Endothelial cell of hepatic sinusoid (primary cell): ENCODE measurements around the gene LRRC36.

Experiments
- in situ Hi-C: cut with HindIII; loops from 2 replicates; pipeline ENCODE4 v1.10.0; 2017; ENCODE audit warnings: low sequenced_read_pairs

Gene LRRC36

DNA sequence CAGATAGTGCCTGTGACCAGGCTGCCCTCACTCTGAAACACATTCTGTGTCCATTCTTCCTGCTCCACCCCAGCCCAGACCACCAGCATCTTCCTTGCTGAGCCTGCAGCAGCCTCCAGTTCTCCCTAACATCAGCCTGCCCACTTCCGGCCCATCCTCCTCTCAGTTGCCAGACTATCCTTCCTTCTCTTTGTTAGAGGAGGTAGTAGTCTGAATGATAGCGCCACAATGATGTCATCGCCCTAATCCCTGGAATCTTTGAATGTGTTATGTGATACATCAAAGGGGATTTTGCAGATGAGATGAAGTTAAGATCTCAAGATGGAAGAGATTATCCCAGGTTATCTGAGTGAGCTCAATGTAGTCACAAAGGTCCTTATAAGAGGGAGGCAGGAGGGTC, 92.9 kb downstream of the LRRC36 start:
- in situ Hi-C loops = no loop called here

GRCh38 chr16:67419931-67420330, 93.3 kb downstream of the LRRC36 start:
- in situ Hi-C loops = no loop called here

- in situ Hi-C loops = no loop called here
These were observed 94.4 kb downstream of the LRRC36 start for GRCh38 chr16:67421030-67421429.

GRCh38 chr16:67423015-67423414, 96.4 kb downstream of the LRRC36 start:
- in situ Hi-C loops = no loop called here

GRCh38 chr16:67423611-67424260, 97.1 kb downstream of the LRRC36 start:
- in situ Hi-C loops = no loop called here

DNA sequence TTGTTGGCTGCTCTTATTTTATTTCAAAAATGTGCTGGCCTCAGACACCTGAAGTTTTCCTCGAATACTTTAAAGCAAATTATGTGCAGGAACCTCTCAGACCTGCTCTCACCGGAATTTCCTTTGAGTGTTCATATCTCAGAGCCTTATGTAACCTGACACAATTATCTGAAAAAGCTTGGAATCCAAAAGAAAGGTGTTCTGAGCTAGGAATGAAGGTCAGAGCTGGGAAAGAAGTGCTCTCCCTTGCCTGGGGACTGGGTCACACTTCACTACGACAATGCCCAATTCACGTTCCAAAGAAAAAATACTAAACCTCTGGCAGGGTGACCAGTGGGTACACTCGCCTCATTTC, 97.6 kb downstream of the LRRC36 start:
- in situ Hi-C loops = no loop called here

GRCh38 chr16:67425061-67425460, 98.4 kb downstream of the LRRC36 start:
- in situ Hi-C loops = no loop called here

- in situ Hi-C loops = no loop called here
These were observed 99.0 kb downstream of the LRRC36 start for GRCh38 chr16:67425580-67425979.

DNA sequence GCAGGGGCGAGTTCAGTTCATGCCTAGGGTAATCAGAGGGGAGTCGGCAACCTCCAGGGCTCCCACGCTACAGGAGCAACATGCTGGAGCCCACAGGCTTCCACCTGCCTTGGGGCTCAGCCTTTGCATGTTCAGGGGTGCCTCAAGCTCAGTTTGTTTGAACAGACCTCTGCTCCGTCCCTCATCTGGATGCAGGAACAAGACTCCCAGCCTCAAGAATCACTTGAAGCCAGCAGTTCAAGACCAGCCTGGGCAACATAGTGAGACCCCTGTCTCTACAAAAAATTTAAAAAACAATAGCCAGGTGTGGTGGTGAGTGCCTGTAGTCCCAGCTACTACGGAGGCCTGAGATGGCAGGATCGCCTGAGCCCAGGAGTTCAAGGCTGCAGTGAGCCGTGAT, 99.4 kb downstream of the LRRC36 start:
- in situ Hi-C loops = no loop called here

DNA sequence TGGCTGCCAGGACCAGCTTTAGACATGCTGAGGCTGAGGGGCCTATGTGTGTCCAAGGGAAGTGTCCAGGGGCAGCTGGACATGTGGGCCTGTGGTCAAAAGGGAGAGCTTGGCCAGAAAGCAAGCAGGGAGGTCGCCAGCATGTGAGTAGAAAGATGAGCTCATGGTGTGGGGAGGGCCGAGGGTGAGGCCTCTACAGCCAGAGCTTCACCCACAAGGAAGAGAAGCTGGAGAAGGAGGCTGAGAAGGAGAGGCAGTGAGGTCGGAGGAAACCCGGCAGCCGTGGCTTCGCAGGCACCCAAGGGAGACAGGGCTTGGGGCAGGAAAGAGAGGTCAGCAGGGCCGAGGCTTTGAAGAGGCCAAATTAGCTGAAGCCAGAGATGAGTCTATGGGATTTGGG, 100.3 kb downstream of the LRRC36 start:
- in situ Hi-C loops = no loop called here

- in situ Hi-C loops = no loop called here
These were observed 101.6 kb downstream of the LRRC36 start for GRCh38 chr16:67428146-67428731.

- in situ Hi-C loops = no loop called here
These were observed 102.6 kb downstream of the LRRC36 start for GRCh38 chr16:67429053-67429798.

DNA sequence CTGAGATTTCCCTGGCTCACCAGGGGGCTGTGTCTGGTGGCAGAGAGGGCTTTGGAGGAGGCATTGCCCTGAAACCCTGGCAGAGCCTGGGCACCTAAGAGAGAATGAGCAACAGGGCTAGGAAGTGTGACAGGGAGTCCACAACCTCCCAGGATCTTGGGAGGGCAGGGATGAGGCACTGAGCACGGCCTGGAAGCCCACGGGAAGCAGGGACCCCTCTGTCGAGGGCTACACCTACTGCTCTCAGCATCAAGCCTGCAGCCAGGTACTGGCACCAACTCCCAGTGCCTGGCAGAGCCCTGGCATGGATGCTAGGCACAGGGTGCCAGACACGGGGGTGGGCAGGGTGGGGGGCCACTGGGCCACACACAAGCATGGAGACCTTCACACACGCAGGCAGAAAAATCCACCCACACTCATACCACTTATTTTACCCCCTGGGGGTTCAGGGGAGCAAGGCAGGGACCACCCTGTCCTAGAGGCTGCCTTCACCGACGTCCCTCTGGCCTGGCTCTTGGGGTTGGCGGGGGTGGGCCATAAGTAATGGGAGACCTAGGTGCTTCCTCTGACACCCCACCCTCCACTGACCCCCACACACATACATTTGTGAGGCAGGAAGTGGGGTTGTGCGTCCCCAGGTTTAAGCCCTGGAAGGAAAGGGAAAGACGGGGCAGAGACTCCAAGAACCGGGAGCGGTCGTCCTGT, 103.3 kb downstream of the LRRC36 start:
- in situ Hi-C loops = no loop called here

GRCh38 chr16:67430504-67430976, 103.9 kb downstream of the LRRC36 start:
- in situ Hi-C loops = no loop called here

- in situ Hi-C loops = no loop called here
These were observed 104.6 kb downstream of the LRRC36 start, which contains the start of gene HSD11B2 for GRCh38 chr16:67430977-67431774. TSS of gene HSD11B2 (plus strand) at chr16:67431121. CDS start at chr16:67431249, 128 bp downstream.

DNA sequence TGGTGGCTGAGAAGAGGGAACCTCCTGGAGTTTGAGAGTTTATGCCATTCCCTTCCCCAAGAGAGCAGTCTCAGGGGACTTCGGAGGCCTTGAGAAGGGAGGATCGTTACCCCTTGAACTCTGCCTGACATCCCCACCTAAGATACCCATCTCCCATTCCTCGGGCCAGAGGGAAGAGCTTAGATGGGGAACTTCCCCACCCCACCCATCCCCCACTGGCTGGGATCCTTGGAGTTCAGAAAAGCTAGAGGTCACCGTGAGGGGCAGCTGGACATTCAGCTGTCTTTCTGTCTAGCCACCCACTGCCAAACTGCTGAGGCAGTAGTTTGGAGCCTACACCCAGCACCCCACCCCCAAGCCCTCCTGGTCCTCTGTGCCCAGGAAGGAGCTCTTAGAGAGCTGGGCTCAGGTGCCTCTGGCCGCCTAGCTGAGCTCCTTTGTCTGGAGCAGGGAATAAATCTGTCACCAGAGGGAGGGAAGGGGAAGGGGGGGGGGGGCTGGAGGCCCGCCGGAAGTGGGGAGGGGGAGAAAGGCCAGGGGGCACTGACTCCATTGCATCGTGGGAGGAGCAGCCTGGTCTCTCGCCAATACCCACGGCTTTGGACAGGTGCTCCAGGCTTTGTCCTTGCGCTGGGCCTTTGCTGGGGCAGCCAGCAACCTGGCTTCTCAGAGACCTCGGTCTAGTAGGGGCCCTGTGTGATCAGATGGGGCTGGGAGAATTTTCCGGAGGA, 105.3 kb downstream of the LRRC36 start:
- in situ Hi-C loops = no loop called here

DNA sequence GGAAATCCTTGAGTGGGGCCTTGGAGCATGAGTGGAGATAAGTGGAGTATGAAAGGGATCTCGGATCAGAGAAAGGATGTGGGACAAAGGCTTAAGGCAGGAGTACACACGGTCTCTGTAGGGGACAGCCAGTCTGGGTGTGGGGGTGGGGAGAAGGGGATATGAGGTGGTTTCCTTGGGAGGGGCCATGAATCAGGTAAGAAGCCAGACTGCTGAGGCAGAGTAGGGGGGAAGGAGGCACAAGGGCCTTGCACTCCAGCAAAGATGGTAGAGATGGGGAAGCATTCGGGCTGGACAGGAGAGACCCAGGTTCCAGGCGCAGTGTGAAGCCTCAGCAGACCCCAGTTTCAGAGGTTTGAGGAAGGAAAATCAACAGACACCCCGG, 105.9 kb downstream of the LRRC36 start:
- in situ Hi-C loops = no loop called here

DNA sequence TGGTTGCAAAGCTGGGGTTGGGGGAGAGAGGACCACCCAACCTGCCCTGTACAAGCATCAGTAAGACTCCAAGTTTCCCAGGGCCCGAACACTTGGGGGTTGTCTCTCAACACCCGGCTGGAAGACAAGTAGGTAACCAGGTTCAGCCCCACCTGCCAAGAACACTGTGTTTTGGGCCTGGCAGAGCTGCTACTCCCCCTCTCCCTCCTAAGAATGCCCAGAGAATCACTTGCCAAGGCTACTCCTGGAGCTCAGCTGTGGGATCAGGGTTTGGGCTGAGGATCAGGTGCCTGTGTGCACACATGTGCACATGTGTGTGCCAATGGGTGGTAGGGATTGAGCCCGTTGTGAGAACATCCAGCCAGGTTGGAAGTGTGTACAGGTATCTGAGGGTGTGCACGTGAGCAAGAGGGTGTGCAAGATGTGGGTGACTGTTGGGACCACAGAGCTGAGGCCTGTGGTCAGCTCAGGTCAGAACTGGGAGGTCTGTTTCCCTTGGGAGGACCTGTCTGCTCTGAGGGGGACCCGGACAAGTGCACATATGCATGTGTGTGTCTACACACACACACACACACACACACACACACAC, 106.6 kb downstream of the LRRC36 start:
- in situ Hi-C loops = no loop called here
